ENCODE measurements around the gene STIP1.

STIP1 gene

DNA sequence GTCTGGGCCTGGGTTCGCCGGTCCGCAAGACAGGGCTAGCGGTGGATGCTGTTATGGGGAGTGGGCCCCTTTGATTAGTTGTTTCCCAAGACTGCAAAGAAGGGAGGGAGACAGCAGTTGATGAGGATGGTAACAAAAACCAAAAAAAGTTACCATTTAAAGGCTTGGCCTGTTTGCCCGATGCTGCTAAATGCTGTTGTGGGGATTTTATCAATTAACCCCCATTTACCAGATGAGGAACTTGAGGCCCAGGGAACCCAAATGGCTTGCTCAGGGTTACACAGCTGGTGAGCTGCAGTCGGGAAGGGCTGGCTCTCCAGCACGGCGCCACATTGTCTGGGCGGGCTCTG lies 36.7 kb downstream of the STIP1 start:
- no peak for DNase-seq (ENCODE audit: low read depth in 3 of 3)

DNA sequence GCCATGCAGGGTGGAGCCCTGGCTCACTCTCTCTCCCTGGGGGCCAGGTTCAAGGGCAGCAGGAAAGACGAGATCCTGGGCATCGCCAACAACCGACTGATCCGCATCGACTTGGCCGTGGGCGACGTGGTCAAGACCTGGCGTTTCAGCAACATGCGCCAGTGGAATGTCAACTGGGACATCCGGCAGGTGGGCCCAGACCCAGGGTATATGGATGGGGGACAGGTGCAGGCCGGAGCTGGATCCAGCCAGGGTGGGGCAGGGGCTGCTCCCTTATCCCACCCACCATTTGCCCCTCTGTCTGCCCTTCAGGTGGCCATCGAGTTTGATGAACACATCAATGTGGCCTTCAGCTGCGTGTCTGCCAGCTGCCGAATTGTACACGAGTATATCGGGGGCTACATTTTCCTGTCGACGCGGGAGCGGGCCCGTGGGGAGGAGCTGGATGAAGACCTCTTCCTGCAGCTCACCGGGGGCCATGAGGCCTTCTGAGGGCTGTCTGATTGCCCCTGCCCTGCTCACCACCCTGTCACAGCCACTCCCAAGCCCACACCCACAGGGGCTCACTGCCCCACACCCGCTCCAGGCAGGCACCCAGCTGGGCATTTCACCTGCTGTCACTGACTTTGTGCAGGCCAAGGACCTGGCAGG lies 37.2 kb downstream of the STIP1 start:
- no peak for DNase-seq (ENCODE audit: low read depth in 3 of 3)

DNA sequence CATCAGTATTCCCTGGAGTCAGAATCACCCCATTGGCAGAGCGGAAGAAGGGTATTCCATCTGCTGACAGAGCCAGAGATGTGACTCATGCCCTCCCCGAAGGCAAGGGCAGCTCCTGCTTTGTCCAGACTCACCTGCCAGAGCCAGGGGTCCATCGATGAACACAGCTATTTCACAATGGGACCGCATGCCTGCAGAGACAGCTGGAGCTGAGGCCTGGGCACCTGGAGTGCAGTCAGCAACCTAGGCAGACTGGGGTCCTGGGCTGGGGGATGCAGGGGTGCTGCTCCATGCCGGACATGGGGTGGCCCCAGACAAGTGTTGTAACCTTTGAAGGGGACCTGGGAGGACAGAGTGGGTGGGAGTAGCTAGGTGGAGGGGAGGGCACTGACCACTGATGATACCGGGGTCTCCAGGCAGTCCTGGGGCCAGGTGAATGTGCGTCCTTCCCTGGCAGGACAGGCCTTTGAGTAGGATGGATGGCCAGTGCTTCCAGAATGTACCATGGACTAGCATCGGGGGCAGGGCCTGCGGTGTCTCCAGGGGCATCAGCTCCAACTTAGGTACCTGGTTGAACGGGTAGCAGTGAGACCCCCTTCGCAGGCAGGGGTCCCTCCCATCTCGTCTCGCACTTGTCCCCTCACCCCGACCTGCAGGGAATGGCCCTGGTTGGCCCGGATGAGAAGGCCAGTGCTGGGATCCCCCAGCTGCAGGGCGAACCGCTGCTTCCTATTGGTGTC lies 38.4 kb downstream of the STIP1 start:
- no peak for DNase-seq (ENCODE audit: low read depth in 3 of 3)

DNA sequence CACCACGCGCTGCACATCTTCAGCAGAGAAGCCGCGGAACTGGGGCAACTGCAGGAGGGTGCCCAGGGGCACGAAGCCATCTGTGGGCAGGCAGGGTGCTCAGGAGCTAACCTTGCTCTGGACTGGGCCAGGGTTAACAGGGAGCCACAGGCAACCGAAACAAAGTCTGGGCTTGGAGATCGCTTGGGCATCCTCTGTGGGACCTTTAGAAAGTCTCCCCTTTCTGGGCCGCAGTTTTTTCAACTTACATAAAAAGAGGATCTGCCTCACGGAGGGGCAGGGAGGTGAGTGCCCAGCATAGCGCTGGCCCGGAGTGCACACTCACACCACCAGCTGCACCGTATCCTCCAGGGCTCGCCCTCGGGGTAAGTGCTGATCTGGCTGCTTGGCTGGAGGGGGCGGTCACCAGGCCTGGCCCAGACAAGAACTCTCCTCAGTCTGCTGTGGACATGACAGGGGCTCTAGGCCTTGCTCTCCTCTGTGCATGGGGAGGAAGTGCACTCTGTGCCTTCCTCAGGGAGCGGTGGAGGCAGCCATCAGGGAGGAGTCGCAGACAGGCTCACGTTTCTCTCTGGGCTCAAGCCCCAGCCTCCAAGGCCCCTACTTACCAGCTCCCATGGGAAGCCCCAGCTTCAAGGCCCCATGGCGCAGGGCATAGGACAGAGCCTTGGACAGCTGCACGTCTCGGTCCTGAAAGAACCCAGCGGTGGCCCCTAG lies 39.1 kb downstream of the STIP1 start:
- no peak for DNase-seq (ENCODE audit: low read depth in 3 of 3)

DNA sequence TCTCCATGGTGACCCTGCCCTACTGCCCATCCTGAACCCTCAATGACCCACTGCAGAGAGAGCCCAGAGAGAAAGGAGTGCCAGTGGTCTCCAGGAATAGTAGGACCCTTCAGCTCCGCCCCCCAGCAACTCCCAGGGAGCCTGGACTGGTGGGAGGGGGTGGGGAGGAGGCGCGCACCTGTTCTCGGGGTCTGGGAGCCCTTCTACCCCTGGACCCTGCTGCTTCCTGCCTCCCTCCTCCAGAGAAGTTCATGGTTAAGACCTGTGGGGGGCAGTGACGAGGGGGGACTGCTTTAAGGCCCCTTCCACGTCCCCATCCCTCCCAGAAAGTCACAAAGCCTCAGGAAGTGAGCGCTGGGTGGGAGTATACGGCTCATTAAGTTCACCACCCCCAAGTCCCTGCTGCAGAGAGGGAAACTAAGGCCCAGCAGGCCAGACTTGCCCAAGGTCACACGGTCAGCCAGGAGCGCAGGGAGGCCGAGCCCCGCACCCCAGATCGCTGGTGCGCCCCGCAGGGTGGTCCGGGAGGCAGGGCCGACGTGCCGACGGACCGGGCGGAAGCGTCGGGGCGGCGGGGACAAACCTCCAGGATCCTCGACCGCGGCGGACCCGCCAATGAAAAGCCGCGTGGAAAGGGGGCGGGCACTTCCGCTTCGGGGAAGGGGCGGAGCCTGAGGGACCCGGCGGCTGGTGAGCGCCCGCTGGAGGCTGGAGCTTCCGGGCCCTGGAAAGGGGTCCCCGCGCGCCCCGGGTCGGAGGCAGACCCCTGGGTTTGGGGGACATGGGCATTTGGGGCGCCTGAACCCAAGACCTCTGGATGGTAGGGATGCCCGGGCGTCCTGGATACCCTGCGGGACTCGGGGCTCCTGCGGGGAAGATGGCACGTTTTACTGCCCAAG lies 39.9 kb downstream of the STIP1 start, which contains the start of the genes NUDT22 and TRPT1:
Gene NUDT22, plus strand, starts transcription at position 667 of the 899 bp plus-strand sequence. CDS start 379 bp downstream, outside the sequence.
Gene TRPT1, minus strand, starts transcription at position 579 of the 899 bp plus-strand sequence. Its CDS starts 326 bp downstream, at position 253.
- DNase-seq (ENCODE audit: low read depth in 3 of 3) = peak; percentile 82 to 93 (median 84)

DNA sequence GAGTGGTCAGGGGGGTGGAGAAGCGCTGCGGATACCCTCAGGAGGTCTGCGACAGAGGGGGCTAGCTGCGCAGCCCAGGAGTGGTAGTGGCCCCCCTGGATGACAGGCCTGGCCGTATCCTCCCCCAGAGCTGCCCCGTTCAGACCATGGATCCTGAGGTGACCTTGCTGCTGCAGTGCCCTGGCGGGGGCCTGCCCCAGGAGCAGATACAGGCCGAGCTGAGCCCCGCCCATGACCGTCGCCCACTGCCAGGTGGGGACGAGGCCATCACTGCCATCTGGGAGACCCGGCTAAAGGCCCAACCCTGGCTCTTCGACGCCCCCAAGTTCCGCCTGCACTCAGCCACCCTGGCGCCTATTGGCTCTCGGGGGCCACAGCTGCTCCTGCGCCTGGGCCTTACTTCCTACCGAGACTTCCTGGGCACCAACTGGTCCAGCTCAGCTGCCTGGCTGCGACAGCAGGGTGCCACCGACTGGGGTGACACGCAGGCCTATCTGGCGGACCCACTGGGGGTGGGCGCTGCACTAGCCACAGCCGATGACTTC lies 40.6 kb downstream of the STIP1 start:
- DNase-seq (ENCODE audit: low read depth in 3 of 3) = no peak

DNA sequence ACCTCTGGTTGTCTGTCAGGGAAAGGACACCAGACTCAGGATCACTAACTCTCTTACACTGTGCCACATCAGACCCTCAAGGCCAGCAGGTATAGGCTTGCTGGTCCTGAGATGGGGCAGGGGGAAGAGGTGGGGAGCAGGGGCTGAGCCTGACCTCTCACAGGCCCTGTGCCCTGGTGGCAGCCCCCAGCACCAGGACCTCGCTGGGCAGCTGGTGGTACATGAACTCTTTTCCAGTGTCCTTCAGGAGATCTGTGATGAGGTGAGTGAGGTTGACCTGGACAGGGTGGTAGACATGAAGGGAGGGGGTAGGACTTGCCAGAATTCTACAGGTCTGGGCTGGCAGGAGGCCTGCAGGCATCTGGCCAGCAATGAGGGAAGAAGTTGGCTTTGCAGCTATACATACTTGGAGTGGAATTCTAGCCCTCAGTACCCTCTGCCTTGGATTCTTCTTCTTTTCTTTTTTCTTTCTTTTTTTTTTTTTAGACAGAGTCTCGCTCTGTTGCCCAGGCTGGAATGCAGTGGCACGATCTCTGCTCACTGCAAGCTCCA lies 41.5 kb downstream of the STIP1 start:
- no peak for DNase-seq (ENCODE audit: low read depth in 3 of 3)

DNA sequence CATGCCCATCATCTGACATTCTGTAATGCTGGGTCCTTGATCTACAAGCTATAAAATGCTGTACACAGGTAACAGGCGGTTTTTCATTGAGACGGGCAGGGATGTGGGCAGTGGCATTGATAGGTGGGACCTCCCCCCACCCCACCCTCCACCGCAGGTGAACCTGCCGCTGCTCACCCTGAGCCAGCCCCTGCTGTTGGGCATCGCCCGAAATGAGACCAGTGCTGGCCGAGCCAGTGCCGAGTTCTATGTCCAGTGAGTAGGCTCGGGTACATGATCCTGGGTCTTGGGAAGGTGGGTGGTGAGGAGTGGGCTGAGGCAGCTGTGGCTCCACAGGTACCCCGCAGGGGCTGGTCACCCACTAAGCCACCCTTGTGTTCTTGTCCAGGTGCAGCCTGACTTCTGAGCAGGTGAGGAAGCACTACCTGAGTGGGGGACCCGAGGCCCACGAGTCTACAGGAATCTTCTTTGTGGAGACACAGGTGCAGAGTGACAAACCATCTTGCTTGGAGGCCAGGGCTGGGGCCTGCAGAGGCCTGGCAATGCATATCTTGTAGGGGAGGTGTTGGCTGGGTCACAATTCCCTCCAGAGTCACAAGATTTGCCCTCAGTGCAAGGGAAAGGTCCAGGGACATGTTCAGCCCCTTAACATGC lies 43.2 kb downstream of the STIP1 start:
- no peak for DNase-seq (ENCODE audit: low read depth in 3 of 3)

DNA sequence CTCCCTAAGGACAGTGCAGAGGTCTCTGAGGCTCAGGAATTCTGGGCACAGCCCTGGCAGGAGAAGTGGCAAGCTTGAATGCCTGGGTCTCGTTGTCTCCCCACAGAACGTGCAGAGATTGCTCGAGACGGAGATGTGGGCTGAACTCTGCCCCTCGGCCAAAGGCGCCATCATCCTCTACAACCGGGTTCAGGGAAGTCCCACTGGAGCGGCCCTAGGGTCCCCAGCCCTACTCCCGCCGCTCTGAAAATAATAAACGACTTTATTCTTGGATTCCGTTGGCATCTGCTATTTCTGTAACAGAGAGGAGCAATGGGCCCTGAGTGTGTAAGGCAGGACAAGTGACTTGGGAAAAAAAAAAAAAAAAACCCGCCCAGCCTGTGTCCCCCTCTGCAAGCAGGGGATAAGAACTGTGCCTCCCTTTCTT lies 43.8 kb downstream of the STIP1 start:
- no peak for DNase-seq (ENCODE audit: low read depth in 3 of 3)

DNA sequence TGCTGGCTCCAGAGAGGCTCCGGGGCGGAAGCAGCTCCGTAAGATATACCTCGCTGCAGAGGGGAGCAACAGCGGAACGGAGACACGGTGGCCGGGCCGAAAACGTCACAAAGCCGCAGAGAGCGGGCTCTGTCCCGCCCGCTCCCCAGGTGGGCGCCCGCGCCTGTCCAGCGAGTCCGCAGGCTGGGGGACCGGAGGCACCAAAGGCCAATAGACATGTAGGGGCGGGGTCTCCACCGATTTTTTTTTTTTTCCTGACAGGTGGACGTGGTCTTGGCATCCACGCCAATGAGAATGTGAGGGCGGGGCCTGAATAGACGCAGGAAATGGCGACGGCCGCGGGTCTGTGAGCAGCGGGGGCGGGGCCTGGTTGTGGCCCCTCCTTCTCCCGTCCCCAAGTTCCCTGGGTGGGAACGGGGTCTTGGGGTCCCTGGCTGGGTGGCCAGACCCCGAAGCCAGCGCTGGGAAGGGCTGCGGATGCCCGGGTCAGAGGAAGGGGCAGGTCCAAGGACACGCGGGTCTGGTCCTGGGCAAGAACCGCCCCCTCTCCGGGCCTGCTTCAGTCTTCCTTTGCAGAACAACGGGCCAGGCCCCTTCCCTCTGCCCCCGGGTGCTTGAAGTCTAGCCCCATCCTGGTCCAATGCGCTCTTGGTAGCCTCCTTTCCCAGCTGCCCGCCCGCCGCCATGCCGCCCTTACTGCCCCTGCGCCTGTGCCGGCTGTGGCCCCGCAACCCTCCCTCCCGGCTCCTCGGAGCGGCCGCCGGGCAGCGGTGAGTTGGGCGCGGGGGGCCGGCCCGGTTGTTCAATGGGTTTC lies 44.4 kb downstream of the STIP1 start, which contains the start of gene DNAJC4:
Gene DNAJC4, plus strand, starts transcription at position 378 of the 814 bp plus-strand sequence. Its CDS starts 307 bp downstream, at position 685.
- DNase-seq (ENCODE audit: low read depth in 3 of 3) = peak; percentile 71 to 76 (median 75)

DNA sequence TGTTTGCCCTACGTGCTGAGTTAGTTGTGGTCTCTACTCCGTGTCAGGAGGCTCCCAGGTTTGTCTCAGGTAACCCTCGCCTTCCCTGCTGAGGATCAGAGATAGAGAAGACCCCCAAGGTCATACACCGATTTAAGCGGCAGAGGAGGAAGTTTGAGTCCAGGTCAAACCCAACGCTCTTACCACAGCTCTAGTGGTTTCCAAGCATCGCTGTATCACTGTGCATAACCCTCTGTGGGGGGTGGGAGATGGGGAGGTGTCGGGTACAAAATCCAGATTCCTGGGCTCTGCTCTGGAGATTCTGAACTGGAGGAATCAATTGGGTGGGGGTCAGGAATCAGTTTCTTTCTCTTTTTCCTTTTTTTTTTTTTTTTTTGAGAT lies 45.0 kb downstream of the STIP1 start:
- no peak for DNase-seq (ENCODE audit: low read depth in 3 of 3)

DNA sequence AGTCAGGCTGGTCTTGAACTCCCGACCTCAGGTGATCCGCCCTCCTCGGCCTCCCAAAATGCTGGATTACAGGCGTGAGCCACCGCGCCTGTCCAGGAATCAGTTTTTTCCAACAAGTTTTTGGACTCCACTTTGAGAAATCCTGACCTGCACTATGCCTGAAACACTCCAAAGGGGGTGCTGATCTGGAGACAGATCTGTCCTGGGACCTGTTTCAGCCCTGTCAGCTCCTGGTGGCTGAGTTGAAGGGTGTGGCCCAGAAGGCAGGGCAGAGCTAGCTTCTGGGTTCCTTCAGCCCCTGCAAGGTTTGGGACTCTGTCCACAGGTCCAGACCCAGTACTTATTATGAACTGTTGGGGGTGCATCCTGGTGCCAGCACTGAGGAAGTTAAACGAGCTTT lies 45.6 kb downstream of the STIP1 start:
- no peak for DNase-seq (ENCODE audit: low read depth in 3 of 3)

DNA sequence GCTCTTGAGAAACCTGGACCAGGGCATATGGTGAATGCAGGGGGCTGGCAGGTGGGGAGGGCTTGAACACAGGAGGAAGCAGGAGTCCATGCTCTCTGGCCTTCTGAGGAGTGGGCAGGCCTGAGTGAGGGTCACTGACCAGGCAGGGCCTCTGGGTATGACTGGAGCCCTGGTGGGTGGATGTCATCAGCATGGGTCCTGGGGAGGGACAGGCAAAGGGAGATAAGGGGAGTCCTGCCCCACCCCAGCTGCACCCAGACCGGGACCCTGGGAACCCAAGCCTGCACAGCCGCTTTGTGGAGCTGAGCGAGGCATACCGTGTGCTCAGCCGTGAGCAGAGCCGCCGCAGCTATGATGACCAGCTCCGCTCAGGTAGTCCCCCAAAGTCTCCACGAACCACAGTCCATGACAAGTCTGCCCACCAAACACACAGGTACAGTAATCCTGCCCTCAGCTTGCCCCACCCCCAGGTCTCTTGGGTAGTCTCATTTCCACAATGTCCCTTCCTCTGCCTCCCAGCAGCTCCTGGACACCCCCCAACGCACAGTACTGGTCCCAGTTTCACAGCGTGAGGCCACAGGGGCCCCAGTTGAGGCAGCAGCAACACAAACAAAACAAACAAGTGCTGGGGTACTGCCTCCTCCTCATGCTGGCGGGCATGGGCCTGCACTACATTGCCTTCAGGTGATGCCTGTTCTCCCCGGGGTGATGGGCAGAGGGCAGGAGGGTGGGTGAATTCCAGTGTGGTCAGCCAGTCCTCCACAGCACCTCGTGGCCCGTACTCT lies 46.4 kb downstream of the STIP1 start:
- DNase-seq (ENCODE audit: low read depth in 3 of 3) = no peak

DNA sequence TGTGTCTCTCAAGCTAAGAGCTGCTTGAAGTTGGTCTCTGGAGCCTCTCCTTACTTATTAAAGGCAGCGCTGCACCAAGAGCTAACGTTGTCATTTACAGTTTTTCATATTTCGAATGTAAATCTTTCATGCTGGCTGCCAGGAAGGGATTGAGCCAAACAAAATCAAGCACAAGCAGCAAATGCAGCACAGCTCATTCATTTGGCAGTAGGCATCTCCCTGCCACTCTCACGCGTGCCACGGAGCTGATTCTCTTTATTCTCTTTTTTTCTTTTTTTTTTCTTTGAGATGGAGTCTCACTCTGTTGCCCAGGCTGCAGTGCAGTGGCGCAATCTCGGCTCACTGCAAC lies 47.0 kb downstream of the STIP1 start:
- DNase-seq (ENCODE audit: low read depth in 3 of 3) = no peak

DNA sequence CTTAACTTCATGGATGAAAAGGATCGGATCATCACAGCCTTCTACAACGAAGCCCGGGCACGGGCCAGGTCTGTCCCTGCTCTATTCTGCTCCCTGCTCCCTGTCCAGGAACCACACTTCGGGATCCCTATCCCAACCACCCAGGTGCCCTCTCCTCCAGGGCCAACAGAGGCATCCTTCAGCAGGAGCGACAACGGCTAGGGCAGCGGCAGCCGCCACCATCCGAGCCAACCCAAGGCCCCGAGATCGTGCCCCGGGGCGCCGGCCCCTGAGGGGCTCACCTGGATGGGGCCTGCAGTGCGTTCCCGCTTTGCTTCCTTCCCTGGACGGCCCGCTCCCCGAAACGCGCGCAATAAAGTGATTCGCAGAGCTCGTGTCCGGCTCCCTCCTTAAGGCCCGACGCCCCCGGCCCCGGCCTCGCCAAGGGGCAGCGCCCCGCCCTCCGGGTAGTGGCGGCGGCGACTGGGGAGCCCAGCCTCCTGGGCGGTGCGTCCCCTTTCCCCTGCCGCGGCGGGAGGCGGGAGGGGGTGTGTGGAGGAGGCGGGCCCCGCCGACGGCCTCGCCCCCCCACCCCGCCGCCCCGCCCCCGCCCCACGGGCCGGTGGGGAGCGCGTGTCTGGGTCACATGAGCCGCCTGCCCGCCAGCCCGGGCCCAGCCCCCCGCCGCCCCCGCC lies 48.1 kb downstream of the STIP1 start, which contains the start of gene VEGFB:
Gene VEGFB, plus strand, starts transcription at position 672 of the 674 bp plus-strand sequence. CDS start 250 bp downstream, outside the sequence.
- peak in 2 of 3 experiments; percentile 61 to 64 for DNase-seq (ENCODE audit: low read depth in 3 of 3)

DNA sequence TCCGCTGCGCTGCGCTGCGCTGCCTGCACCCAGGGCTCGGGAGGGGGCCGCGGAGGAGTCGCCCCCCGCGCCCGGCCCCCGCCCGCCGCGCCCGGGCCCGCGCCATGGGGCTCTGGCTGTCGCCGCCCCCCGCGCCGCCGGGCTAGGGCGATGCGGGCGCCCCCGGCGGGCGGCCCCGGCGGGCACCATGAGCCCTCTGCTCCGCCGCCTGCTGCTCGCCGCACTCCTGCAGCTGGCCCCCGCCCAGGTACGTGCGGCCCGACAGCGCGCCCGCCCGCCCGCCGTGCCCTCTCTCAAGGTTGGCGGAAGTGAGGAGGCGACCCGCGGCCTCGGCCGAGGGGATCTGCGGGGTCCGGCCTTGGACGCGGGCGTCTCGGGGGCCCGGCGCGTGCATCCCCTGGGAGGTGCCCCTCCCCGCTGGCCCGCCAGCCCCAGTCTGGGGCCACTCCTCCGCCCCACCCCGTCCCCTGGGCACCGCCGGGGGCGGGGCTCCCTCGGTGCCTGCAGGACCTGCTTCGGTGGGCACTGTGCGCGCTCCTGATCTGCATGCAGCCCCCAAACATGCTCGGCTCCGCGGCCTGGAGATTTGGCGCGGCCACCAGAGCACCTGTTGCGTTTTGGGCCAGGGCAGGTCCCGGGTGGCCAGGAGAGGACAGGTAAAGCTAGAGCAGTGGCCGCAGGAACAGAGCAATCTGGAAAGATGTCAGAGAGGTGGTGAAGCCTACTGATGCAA lies 48.8 kb downstream of the STIP1 start:
- DNase-seq (ENCODE audit: low read depth in 3 of 3) = no peak

DNA sequence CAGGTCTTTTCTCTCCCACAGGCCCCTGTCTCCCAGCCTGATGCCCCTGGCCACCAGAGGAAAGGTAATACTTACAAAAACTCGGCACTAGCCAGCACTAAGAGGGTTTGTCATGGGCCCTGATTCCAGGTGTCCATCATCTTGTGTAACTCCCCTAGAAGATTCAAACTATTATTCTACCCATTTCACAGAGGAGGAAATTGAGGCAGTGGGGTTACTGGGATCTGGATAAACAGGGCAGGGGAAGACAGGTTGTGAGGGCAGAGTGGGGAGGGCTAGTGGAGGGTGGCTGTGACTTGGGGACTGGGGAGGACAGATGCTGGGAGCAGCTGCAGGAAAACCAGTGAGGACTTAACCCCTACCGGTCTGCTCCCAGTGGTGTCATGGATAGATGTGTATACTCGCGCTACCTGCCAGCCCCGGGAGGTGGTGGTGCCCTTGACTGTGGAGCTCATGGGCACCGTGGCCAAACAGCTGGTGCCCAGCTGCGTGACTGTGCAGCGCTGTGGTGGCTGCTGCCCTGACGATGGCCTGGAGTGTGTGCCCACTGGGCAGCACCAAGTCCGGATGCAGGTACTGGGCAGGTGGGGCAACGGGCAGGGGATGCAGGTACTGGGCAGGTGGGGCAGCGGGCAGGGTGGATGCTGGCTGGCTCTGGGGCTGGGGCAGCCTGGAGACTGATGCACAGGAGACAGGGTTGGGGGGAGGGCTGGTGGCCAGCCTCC lies 49.6 kb downstream of the STIP1 start:
- no peak for DNase-seq (ENCODE audit: low read depth in 3 of 3)
